DMS79 treated with DMSO at 0.1 percent for 48 hours (cell line): ENCODE results near the gene PAGE1.
"Not testable (repeated sequence)": the region's sequence is repeated elsewhere in the genome, so short reads cannot be mapped to it uniquely, and the experiment has no call there.

ENCODE experiments used
- DNase-seq: peaks from one replicate; lab custom pipeline; 2025; lab: John Stamatoyannopoulos, UW

The PAGE1 gene

GRCh38 chrX:49695276-49696180 lies at the start of gene PAGE1:
Gene PAGE1 (minus strand): TSS chrX:49695984. CDS start chrX:49694770, 1,214 bp downstream.
- DNase-seq: no peak

GRCh38 chrX:49741501-49741900 lies 45.7 kb upstream of the PAGE1 start:
- DNase-seq: not testable (repeated sequence)

GRCh38 chrX:49727847-49728246 lies 32.1 kb upstream of the PAGE1 start:
- DNase-seq: no peak

- DNase-seq: no peak
Observed at GRCh38 chrX:49726966-49727365, 31.2 kb upstream of the PAGE1 start.

GRCh38 chrX:49725923-49726904 lies 30.4 kb upstream of the PAGE1 start:
- DNase-seq: no peak

GRCh38 chrX:49725401-49725800 lies 29.6 kb upstream of the PAGE1 start:
- no peak for DNase-seq

- DNase-seq: not testable (repeated sequence)
Observed at GRCh38 chrX:49720106-49720505, 24.3 kb upstream of the PAGE1 start.

GRCh38 chrX:49712577-49712976 lies 16.8 kb upstream of the PAGE1 start:
- no peak for DNase-seq

GRCh38 chrX:49710744-49711319 lies 15.0 kb upstream of the PAGE1 start:
- no peak for DNase-seq

GRCh38 chrX:49704691-49705404 lies 9.1 kb upstream of the PAGE1 start:
- no peak for DNase-seq

GRCh38 chrX:49701933-49702332 lies 6.1 kb upstream of the PAGE1 start:
- no peak for DNase-seq

- DNase-seq: no peak
Observed at GRCh38 chrX:49701323-49701722, 5.5 kb upstream of the PAGE1 start.

GRCh38 chrX:49675075-49675719 lies 20.6 kb downstream of the PAGE1 start:
- DNase-seq: no peak

- no peak for DNase-seq
Observed at GRCh38 chrX:49673394-49673793, 22.4 kb downstream of the PAGE1 start.

GRCh38 chrX:49664824-49665223 lies 31.0 kb downstream of the PAGE1 start:
- no peak for DNase-seq

GRCh38 chrX:49661881-49662280 lies 33.9 kb downstream of the PAGE1 start:
- no peak for DNase-seq

- no peak for DNase-seq
Observed at GRCh38 chrX:49659771-49660170, 36.0 kb downstream of the PAGE1 start.

- DNase-seq: no peak
Observed at GRCh38 chrX:49656533-49656932, 39.3 kb downstream of the PAGE1 start.

GRCh38 chrX:49644991-49645637 lies 50.7 kb downstream of the PAGE1 start:
- DNase-seq: no peak
